HG03139 (cell line): ENCODE measurements around the gene MMS19.
"Not testable (repeated sequence)": the region's sequence is repeated elsewhere in the genome, so short reads cannot be mapped to it uniquely, and the experiment has no call there.

Source experiments
- ATAC-seq: cut with Tn5 transposase; IDR thresholded peaks from one replicate; pipeline ENCODE4 v1.9.1; 2021; ENCODE audit not compliant: unreplicated experiment

Gene MMS19

GRCh38 chr10:97426776-97427570 is 71.2 kb downstream of the MMS19 start:
- ATAC-seq, result no peak

- ATAC-seq, result peak; percentile 75
These were observed 72.1 kb downstream of the MMS19 start, which contains the start of gene PGAM1 for GRCh38 chr10:97425964-97426775. PGAM1 (plus strand) TSS chr10:97426191; CDS start chr10:97426308, 117 bp downstream.

GRCh38 chr10:97423757-97424098 is 74.5 kb downstream of the MMS19 start:
- ATAC-seq, result not testable (repeated sequence)

GRCh38 chr10:97416565-97416964 is 81.7 kb downstream of the MMS19 start:
- ATAC-seq, result no peak

GRCh38 chr10:97412891-97413304 is 85.3 kb downstream of the MMS19 start:
- ATAC-seq, result no peak

GRCh38 chr10:97411406-97411805 is 86.8 kb downstream of the MMS19 start:
- no peak for ATAC-seq

- ATAC-seq, result no peak
These were observed 89.7 kb downstream of the MMS19 start for GRCh38 chr10:97408496-97408992.
